Astrocyte (in vitro differentiated cells and primary cell): ENCODE results near the gene RSRP1. TPM values are rescaled to one million over a fixed set of nuclear protein-coding genes. Genes with fewer than 3 reads are reported as not detected.
"Not testable (repeated sequence)": the region's sequence is repeated elsewhere in the genome, so short reads cannot be mapped to it uniquely, and the experiment has no call there.

ENCODE experiments used
- DNase-seq: peaks from one replicate; pipeline ENCODE4 v3.0.0-alpha.2; 2010; ENCODE audit warnings: low read depth
- FAIRE-seq: peaks from 2 replicates; lab custom pipeline; 2011; peaks lifted over from hg19 to GRCh38; lab: Jason Lieb, UNC
- H2AFZ ChIP-seq: 2 replicates; pipeline ENCODE4 v1.6.0; 2012; ENCODE audit warnings: low read depth, low read length, inconsistent platforms
- H3K27ac ChIP-seq: 2 replicates; pipeline ENCODE4 v1.5.1; 2011; ENCODE audit warnings: low read depth, low read length, inconsistent platforms
- H3K27me3 ChIP-seq: 2 replicates; pipeline ENCODE4 v1.6.0; 2011; ENCODE audit warnings: low read length, inconsistent platforms; ENCODE audit not compliant: insufficient read depth
- H3K36me3 ChIP-seq: 2 replicates; pipeline ENCODE4 v1.5.1; 2011; ENCODE audit warnings: low read length, inconsistent platforms; ENCODE audit not compliant: insufficient read depth
- H3K4me1 ChIP-seq: 2 replicates; pipeline ENCODE4 v1.5.1; 2011; ENCODE audit warnings: low read length, inconsistent platforms; ENCODE audit not compliant: insufficient read depth
- H3K4me2 ChIP-seq: 2 replicates; pipeline ENCODE4 v1.6.0; 2012; ENCODE audit warnings: low read length, inconsistent platforms
- H3K4me3 ChIP-seq: 2 replicates; pipeline ENCODE4 v1.5.1; 2011; ENCODE audit warnings: low read depth, mild to moderate bottlenecking, low read length, inconsistent platforms; ENCODE audit not compliant: insufficient read depth
- H3K79me2 ChIP-seq: 2 replicates; pipeline ENCODE4 v1.6.0; 2012; ENCODE audit warnings: mild to moderate bottlenecking, low read length, inconsistent platforms; ENCODE audit not compliant: insufficient read depth
- H3K9ac ChIP-seq: 2 replicates; pipeline ENCODE4 v1.6.0; 2012; ENCODE audit warnings: mild to moderate bottlenecking, low read length, inconsistent platforms
- H3K9me3 ChIP-seq: 2 replicates; pipeline ENCODE4 v1.5.1; 2012; ENCODE audit warnings: low read depth, mild to moderate bottlenecking, low read length, inconsistent platforms; ENCODE audit not compliant: insufficient read depth
- H4K20me1 ChIP-seq: 2 replicates; pipeline ENCODE4 v1.6.0; 2012; ENCODE audit warnings: low read length, inconsistent platforms; ENCODE audit not compliant: insufficient read depth
- H3K27ac Mint-ChIP-seq: one replicate; pipeline ENCODE4 v1.8.0; 2021; ENCODE audit warnings: mild to moderate bottlenecking, mixed read lengths; ENCODE audit not compliant: unreplicated experiment
- H3K27me3 Mint-ChIP-seq: one replicate; pipeline ENCODE4 v1.8.0; 2021; ENCODE audit warnings: low read depth, mixed read lengths; ENCODE audit not compliant: unreplicated experiment
- H3K36me3 Mint-ChIP-seq: one replicate; pipeline ENCODE4 v1.8.0; 2021; ENCODE audit warnings: low read depth, mixed read lengths; ENCODE audit not compliant: unreplicated experiment
- H3K4me1 Mint-ChIP-seq: one replicate; pipeline ENCODE4 v1.8.0; 2021; ENCODE audit warnings: low read depth, mixed read lengths; ENCODE audit not compliant: unreplicated experiment
- H3K4me3 Mint-ChIP-seq: one replicate; pipeline ENCODE4 v1.8.0; 2021; ENCODE audit warnings: mild to moderate bottlenecking, moderate library complexity, mixed read lengths; ENCODE audit not compliant: unreplicated experiment
- H3K9me3 Mint-ChIP-seq: one replicate; pipeline ENCODE4 v1.8.0; 2021; ENCODE audit warnings: mild to moderate bottlenecking, mixed read lengths; ENCODE audit not compliant: unreplicated experiment
- CTCF ChIP-seq: IDR thresholded peaks from 2 replicates; pipeline ENCODE4 v1.5.1; 2011; ENCODE audit warnings: low read depth, mild to moderate bottlenecking, inconsistent platforms, low read length, moderate library complexity; ENCODE audit not compliant: insufficient read depth
- EZH2 ChIP-seq: IDR thresholded peaks from 2 replicates; pipeline ENCODE4 v1.6.1; 2012; ENCODE audit warnings: mild to moderate bottlenecking, low read length, inconsistent platforms; ENCODE audit not compliant: insufficient read depth
- total RNA-seq: library from RNA; stranded (reverse); gene quantifications from 2 replicates; pipeline ENCODE4 v1.2.1, GENCODE V29; 2021

RSRP1 gene
- total RNA-seq, 1 donor from 2014 or later: 88.3 TPM

- DNase-seq: peak; percentile 84
Measured at GRCh38 chr1:25239681-25240541, 7.3 kb downstream of the RSRP1 start.

GRCh38 chr1:25238046-25238445 lies 9.2 kb downstream of the RSRP1 start:
- no peaks in the 10 kb centered on the region for H3K9me3 ChIP-seq
- peaks cover 9% of the 10 kb centered on the region for H4K20me1 ChIP-seq
- H3K79me2 ChIP-seq: peaks cover 26% of the 10 kb centered on the region
- H3K4me2 ChIP-seq: no peak overlapping the region
- DNase-seq (no peak), FAIRE-seq (no peak)
- H3K27ac Mint-ChIP-seq: no peak overlapping the region
- peaks cover 25% of the 10 kb centered on the region for H3K4me1 ChIP-seq
- H3K4me1 Mint-ChIP-seq: peaks cover 28% of the 10 kb centered on the region
- H3K36me3 Mint-ChIP-seq: peaks cover 8% of the 10 kb centered on the region
- H3K27me3 Mint-ChIP-seq: no peaks in the 10 kb centered on the region
- no peak overlapping the region for H3K9ac ChIP-seq
- H3K27ac ChIP-seq: no peak overlapping the region
- no peaks in the 10 kb centered on the region for H3K9me3 Mint-ChIP-seq
- no peak overlapping the region for H3K4me3 Mint-ChIP-seq
- H3K4me3 ChIP-seq: no peak overlapping the region
- H3K36me3 ChIP-seq: peaks cover 17% of the 10 kb centered on the region
- no peaks in the 10 kb centered on the region for H3K27me3 ChIP-seq
- no peak overlapping the region for H2AFZ ChIP-seq
- TF ChIP-seq CTCF: no peak
- no peak for TF ChIP-seq EZH2

More at GRCh38 chr1:25239681-25240541, 7.3 kb downstream of the RSRP1 start:
- peaks cover 35% of the 10 kb centered on the region for H3K4me1 Mint-ChIP-seq
- H3K36me3 Mint-ChIP-seq: peaks cover 14% of the 10 kb centered on the region
- Histone ChIP-seq H4K20me1 (peaks cover 27% of the 10 kb centered on the region), H3K27ac (peak overlapping the region; percentile 60), H3K79me2 (peaks cover 32% of the 10 kb centered on the region), H3K4me2 (peak overlapping the region; percentile 85), H3K4me1 (peaks cover 27% of the 10 kb centered on the region), H3K9me3 (no peaks in the 10 kb centered on the region), H3K36me3 (peaks cover 33% of the 10 kb centered on the region), H3K4me3 (peak overlapping the region; percentile 57), H2AFZ (peak overlapping the region; percentile 70), H3K9ac (peak overlapping the region; percentile 77), H3K27me3 (no peaks in the 10 kb centered on the region)
- peak overlapping the region; percentile 81 for H3K4me3 Mint-ChIP-seq
- TF ChIP-seq CTCF: peak; percentile 43
- TF ChIP-seq EZH2: no peak
- peak overlapping the region; percentile 95 for H3K27ac Mint-ChIP-seq
- H3K9me3 Mint-ChIP-seq: no peaks in the 10 kb centered on the region
- no peak for FAIRE-seq
- H3K27me3 Mint-ChIP-seq: no peaks in the 10 kb centered on the region

- H3K36me3 ChIP-seq, H2AFZ ChIP-seq, H3K4me3 ChIP-seq, H3K36me3 Mint-ChIP-seq, H3K27ac ChIP-seq, H3K27ac Mint-ChIP-seq, H3K4me3 Mint-ChIP-seq, H3K27me3 Mint-ChIP-seq, H3K27me3 ChIP-seq, H3K9me3 Mint-ChIP-seq, DNase-seq, H3K9me3 ChIP-seq, FAIRE-seq, H3K9ac ChIP-seq, H4K20me1 ChIP-seq: not testable (repeated sequence)
- H3K79me2 ChIP-seq: peaks cover 32% of the 10 kb centered on the region
- peaks cover 34% of the 10 kb centered on the region for H3K4me1 ChIP-seq
- peaks cover 34% of the 10 kb centered on the region for H3K4me1 Mint-ChIP-seq
- peak overlapping the region; percentile 40 for H3K4me2 ChIP-seq
Measured at GRCh38 chr1:25236261-25236660, 11.0 kb downstream of the RSRP1 start.

GRCh38 chr1:25235411-25235810 lies 11.8 kb downstream of the RSRP1 start:
- FAIRE-seq, H2AFZ ChIP-seq, H3K4me3 ChIP-seq, H3K9me3 ChIP-seq, H3K36me3 ChIP-seq, H3K27ac ChIP-seq, H3K36me3 Mint-ChIP-seq, H3K9me3 Mint-ChIP-seq, H3K27ac Mint-ChIP-seq, H3K4me2 ChIP-seq, H3K27me3 Mint-ChIP-seq, H3K27me3 ChIP-seq, H3K9ac ChIP-seq, H3K4me3 Mint-ChIP-seq, DNase-seq, H4K20me1 ChIP-seq: not testable (repeated sequence)
- H3K4me1 Mint-ChIP-seq: peaks cover 34% of the 10 kb centered on the region
- H3K4me1 ChIP-seq: peaks cover 31% of the 10 kb centered on the region
- H3K79me2 ChIP-seq: peaks cover 38% of the 10 kb centered on the region
